HEK293 (cell line): ENCODE results near the gene TMEM131L.

Source experiments
- BCL11A ChIP-seq: fragments of 450-650 bp; formaldehyde crosslinking; IDR thresholded peaks from 2 replicates; pipeline ENCODE4 v1.5.1; 2016; ENCODE audit warnings: low read depth, missing biosample characterization, missing genetic modification characterization
- CTCF ChIP-seq: fragments of 450-650 bp; formaldehyde crosslinking; IDR thresholded peaks from 2 replicates; pipeline ENCODE4 v1.5.1; 2016; ENCODE audit warnings: missing biosample characterization, missing genetic modification characterization
- ELK4 ChIP-seq: IDR thresholded peaks from 2 replicates; pipeline ENCODE4 v1.6.1; 2011; ENCODE audit warnings: mild to moderate bottlenecking, low read depth, low read length, borderline replicate concordance
- OVOL3 ChIP-seq: fragments of 450-650 bp; formaldehyde crosslinking; IDR thresholded peaks from 2 replicates; pipeline ENCODE4 v1.5.1; 2016; ENCODE audit warnings: missing biosample characterization, missing genetic modification characterization
- ZBTB44 ChIP-seq: fragments of 450-650 bp; IDR thresholded peaks from 2 replicates; pipeline ENCODE4 v1.5.1; 2018; ENCODE audit warnings: missing biosample characterization, mild to moderate bottlenecking, missing genetic modification characterization
- ZNF132 ChIP-seq: fragments of 450-650 bp; formaldehyde crosslinking; IDR thresholded peaks from 2 replicates; pipeline ENCODE4 v1.5.1; 2017; ENCODE audit warnings: missing biosample characterization, missing genetic modification characterization, borderline replicate concordance
- ZNF174 ChIP-seq: fragments of 450-650 bp; formaldehyde crosslinking; IDR thresholded peaks from 2 replicates; pipeline ENCODE4 v1.5.0; 2017; ENCODE audit warnings: missing biosample characterization, mild to moderate bottlenecking, missing genetic modification characterization
- ZNF19 ChIP-seq: fragments of 450-650 bp; formaldehyde crosslinking; IDR thresholded peaks from 2 replicates; pipeline ENCODE4; 2016; ENCODE audit warnings: missing biosample characterization, missing genetic modification characterization, low read depth
- ZNF624 ChIP-seq: fragments of 450-650 bp; formaldehyde crosslinking; IDR thresholded peaks from 2 replicates; pipeline ENCODE4 v1.5.1; 2017; ENCODE audit warnings: missing biosample characterization, missing genetic modification characterization
- ZSCAN5A ChIP-seq: fragments of 450-650 bp; formaldehyde crosslinking; IDR thresholded peaks from 2 replicates; pipeline ENCODE4 v1.5.1; 2016; ENCODE audit warnings: missing biosample characterization, missing genetic modification characterization
- TF ChIP-seq, protein P1 (sequence below): fragments of 450-650 bp; formaldehyde crosslinking; IDR thresholded peaks from 2 replicates; pipeline ENCODE4 v1.5.1; 2016; ENCODE audit warnings: missing biosample characterization, missing genetic modification characterization

DNA sequence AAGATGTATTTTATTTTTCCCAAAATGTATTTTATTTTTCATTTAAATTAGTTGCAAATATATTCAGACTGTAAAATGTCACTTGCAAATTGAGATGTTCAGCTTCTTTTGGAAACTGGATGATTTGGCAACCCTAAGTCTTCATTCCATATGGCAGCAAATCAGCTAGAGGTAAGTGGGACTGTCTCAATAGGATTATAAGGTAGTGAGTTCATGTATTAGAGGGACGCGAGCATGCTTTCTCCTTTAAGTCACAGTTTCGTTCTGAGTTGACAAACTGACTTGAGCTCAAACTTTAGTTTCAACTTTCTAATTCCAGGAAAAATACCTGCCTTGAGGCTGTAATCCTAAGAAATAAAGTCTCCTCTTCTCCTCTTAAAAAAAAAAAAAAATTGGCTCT lies 44.2 kb upstream of the TMEM131L start:
- TF ChIP-seq ZNF132, result no peak
- TF ChIP-seq BCL11A, result no peak
- TF ChIP-seq ZNF624, result no peak
- TF ChIP-seq, protein P1, sequence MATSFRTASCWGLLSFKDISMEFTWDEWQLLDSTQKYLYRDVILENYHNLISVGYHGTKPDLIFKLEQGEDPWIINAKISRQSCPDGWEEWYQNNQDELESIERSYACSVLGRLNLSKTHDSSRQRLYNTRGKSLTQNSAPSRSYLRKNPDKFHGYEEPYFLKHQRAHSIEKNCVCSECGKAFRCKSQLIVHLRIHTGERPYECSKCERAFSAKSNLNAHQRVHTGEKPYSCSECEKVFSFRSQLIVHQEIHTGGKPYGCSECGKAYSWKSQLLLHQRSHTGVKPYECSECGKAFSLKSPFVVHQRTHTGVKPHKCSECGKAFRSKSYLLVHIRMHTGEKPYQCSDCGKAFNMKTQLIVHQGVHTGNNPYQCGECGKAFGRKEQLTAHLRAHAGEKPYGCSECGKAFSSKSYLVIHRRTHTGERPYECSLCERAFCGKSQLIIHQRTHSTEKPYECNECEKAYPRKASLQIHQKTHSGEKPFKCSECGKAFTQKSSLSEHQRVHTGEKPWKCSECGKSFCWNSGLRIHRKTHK (tag by site-specific recombination), result no peak
- TF ChIP-seq CTCF (tag by site-specific recombination), result no peak
- TF ChIP-seq ZNF174 (tag by site-specific recombination), result no peak
- TF ChIP-seq ZSCAN5A (tag by site-specific recombination), result no peak
- no peak for TF ChIP-seq ELK4
- no peak for TF ChIP-seq ZNF19 (tag by site-specific recombination)
- TF ChIP-seq ZBTB44 (tag by site-specific recombination), result no peak
- no peak for TF ChIP-seq OVOL3 (tag by site-specific recombination)
